Spleen (tissue), 11 donors: ENCODE measurements around the gene GAPDHS. TPM values are rescaled to one million over a fixed set of nuclear protein-coding genes. Genes with fewer than 3 reads are reported as not detected.
A peak's percentile ranks its signal among the peaks of the same experiment; 100 is the strongest.

Experiments
- DNase-seq: peaks from one replicate; pipeline ENCODE4 v3.0.0-alpha.2; 2020
- H3K27ac ChIP-seq, 8 donors: fragments of 200-600 bp; sonication (generic) in 7 of 8; 1 replicate in 4 of 8; 2 replicates in 4 of 8; pipeline versions ENCODE4 v1.5.0 to v1.8.0; 2016 to 2021; ENCODE audit warnings: inconsistent platforms in 4 of 8, mild to moderate bottlenecking in 4 of 8, moderate library complexity in 1 of 8
- H3K27me3 ChIP-seq, 7 donors: fragments of 200-600 bp; sonication (generic) in 6 of 7; replicated peaks in 1 of 7; 1 replicate in 4 of 7; 2 replicates in 3 of 7; pipeline versions ENCODE4 v1.5.0 to v1.8.0; 2016 to 2021; ENCODE audit warnings: inconsistent platforms in 3 of 7, mild to moderate bottlenecking in 1 of 7
- H3K36me3 ChIP-seq, 6 donors: fragments of 200-600 bp; sonication (generic) in 5 of 6; 1 replicate in 4 of 6; 2 replicates in 2 of 6; pipeline versions ENCODE4 v1.5.0 to v1.8.0; 2016 to 2021; ENCODE audit warnings: inconsistent platforms in 2 of 6
- H3K4me1 ChIP-seq, 6 donors: fragments of 200-600 bp; sonication (generic) in 5 of 6; 1 replicate in 3 of 6; 2 replicates in 3 of 6; pipeline versions ENCODE4 v1.5.0 to v1.8.0; 2016 to 2021; ENCODE audit warnings: inconsistent platforms in 3 of 6
- H3K4me3 ChIP-seq, 8 donors: fragments of 200-600 bp; sonication (generic) in 7 of 8; 1 replicate in 4 of 8; 2 replicates in 4 of 8; pipeline versions ENCODE4 v1.5.0 to v1.8.0; 2016 to 2021; ENCODE audit warnings: inconsistent platforms in 4 of 8, mild to moderate bottlenecking in 4 of 8, moderate library complexity in 2 of 8
- H3K9me3 ChIP-seq, 8 donors: fragments of 200-600 bp; sonication (generic) in 7 of 8; 1 replicate in 4 of 8; 2 replicates in 4 of 8; pipeline versions ENCODE4 v1.5.0 to v1.8.0; 2016 to 2021; ENCODE audit warnings: inconsistent platforms in 4 of 8
- POLR2A ChIP-seq, 3 donors: fragments of 450-650 bp; IDR thresholded peaks; one replicate each; pipeline ENCODE4 v1.5.1; 2017; ENCODE audit warnings: antibody characterized with exemption in 3 of 3, mild to moderate bottlenecking in 1 of 3
- POLR2AphosphoS5 ChIP-seq, 3 donors: sonication (generic); formaldehyde crosslinking; IDR thresholded peaks; one replicate each; pipeline ENCODE4 v1.5.1; 2017; ENCODE audit warnings: antibody characterized with exemption in 3 of 3
- WGBS, 5 donors: extraction: QIAGEN DNeasy Blood & Tissue Kit in 3 of 5; methylation state at CpG; one replicate each; pipeline versions ENCODE4 v1.1.5 to v1.1.7; 2013 to 2018; 5-methylcytosine and 5-hydroxymethylcytosine counted together
- intact Hi-C: fragments of 100-400 bp; cut with DNase I; formaldehyde crosslinking; loops from one replicate; pipeline ENCODE4 v1.15.0; 2023; ENCODE audit warnings: low total_unique reads
- polyA plus RNA-seq, 3 donors: library from polyadenylated mRNA; stranded (reverse); fragments of 200-250 nt; gene quantifications; one replicate each; pipeline ENCODE4 v1.2.1, GENCODE V29; 2013
- total RNA-seq, 7 donors: library from RNA; depleted of rRNA in 3 of 7; stranded (reverse); fragments of >200 nt in 3 of 7; fragmentation: NEBNext Ultra II Directional in 4 of 7; extraction: Animal tissue kit (Norgen Biotek cat#: 25700) in 4 of 7; gene quantifications; one replicate each; pipeline versions ENCODE4 v1.1.0 to v1.2.1, GENCODE V29; 2016 to 2021
- TF ChIP-seq, protein P1 (sequence below), 11 experiments: fragments of 200-600 bp in 7 of 11; fragments of 450-650 bp in 4 of 11; sonication (generic) in 4 of 11; IDR thresholded peaks in 8 of 11; conservative IDR thresholded peaks in 3 of 11; 1 replicate in 7 of 11; 2 replicates in 4 of 11; pipeline versions ENCODE4 v1.4.0 to v1.8.0; 2016 to 2021; ENCODE audit warnings: antibody characterized with exemption in 11 of 11, inconsistent platforms in 4 of 11, mild to moderate bottlenecking in 1 of 11
- donor health status: healthy with polysubstance abuse.
- donor health status: DM: no; HTN: no; CAD: no; lungs with moderate emphysema.
- donor health status: DM: no; HTN: no; CAD: no.
- donor health status: Bipolar disorder and iron deficiency.
- donor health status: healthy.
- donor health status: DM: no; HTN: no; CAD: no.
- donor health status: DM: yes; HTN: yes; CAD: no.

GAPDHS gene
- total and polyA plus RNA-seq, 10 donors = 0.13 to 0.17 (median 0.14) TPM; not detected in 7

- H3K27me3 ChIP-seq = peaks cover 0 to 1% (median 0%) of the 10 kb centered on the region in 7 donors
- TF ChIP-seq POLR2AphosphoS5 (IDR thresholded peaks at IDR 0.05) = no peak
- TF ChIP-seq POLR2A (IDR thresholded peaks at IDR 0.05) = no peak
- TF ChIP-seq, protein P1, sequence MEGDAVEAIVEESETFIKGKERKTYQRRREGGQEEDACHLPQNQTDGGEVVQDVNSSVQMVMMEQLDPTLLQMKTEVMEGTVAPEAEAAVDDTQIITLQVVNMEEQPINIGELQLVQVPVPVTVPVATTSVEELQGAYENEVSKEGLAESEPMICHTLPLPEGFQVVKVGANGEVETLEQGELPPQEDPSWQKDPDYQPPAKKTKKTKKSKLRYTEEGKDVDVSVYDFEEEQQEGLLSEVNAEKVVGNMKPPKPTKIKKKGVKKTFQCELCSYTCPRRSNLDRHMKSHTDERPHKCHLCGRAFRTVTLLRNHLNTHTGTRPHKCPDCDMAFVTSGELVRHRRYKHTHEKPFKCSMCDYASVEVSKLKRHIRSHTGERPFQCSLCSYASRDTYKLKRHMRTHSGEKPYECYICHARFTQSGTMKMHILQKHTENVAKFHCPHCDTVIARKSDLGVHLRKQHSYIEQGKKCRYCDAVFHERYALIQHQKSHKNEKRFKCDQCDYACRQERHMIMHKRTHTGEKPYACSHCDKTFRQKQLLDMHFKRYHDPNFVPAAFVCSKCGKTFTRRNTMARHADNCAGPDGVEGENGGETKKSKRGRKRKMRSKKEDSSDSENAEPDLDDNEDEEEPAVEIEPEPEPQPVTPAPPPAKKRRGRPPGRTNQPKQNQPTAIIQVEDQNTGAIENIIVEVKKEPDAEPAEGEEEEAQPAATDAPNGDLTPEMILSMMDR (IDR thresholded peaks at IDR 0.05 in 8 of 11, conservative IDR thresholded peaks at IDR 0.05 in 3 of 11) = no peak
- WGBS, 5 donors = 92 to 100% (median 96%) methylated on average over 7 to 11 of the region's 11 CpGs
- peaks cover 17 to 36% (median 28%) of the 10 kb centered on the region in 6 donors for H3K4me1 ChIP-seq
- H3K4me3 ChIP-seq = no peak overlapping the region
- no peaks in the 10 kb centered on the region for H3K9me3 ChIP-seq
- no peak overlapping the region for H3K27ac ChIP-seq
- DNase-seq = no peak
- intact Hi-C loops = no loop called here
- peaks cover 0 to 15% (median 0%) of the 10 kb centered on the region in 6 donors for H3K36me3 ChIP-seq
Measured at GRCh38 chr19:35542209-35542608, 9.0 kb downstream of the GAPDHS start.

DNA sequence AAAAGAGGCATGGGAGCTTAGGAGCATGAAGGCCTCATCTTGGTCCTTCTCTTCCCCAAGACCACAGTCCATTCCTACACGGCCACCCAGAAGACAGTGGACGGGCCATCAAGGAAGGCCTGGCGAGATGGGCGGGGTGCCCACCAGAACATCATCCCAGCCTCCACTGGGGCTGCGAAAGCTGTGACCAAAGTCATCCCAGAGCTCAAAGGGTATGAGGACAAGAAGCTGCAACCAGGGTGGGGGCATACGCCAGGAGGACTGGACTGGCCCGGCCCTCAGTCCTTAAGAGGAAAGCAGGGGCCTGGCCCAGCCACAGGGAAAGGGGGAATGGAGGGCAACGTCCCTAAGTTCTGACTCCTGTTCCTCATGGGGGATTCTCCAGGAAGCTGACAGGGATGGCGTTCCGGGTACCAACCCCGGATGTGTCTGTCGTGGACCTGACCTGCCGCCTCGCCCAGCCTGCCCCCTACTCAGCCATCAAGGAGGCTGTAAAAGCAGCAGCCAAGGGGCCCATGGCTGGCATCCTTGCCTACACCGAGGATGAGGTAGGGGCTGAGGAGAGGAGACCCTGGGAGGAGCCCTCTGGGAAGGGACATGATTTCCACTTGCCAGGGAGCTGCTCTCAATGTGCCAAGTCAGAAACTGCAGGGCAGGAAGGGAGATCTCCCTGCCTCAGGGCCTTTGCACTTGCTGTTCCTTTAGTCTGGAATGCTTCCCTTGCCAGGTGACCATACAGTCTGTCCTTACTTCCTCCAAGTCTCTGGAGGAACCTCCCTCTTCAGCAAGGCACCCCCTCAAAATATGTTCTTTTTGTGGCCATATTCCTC is 10.2 kb downstream of the GAPDHS start:
- H3K27ac ChIP-seq = no peak overlapping the region
- no peak overlapping the region for H3K4me3 ChIP-seq
- no peak for DNase-seq
- H3K4me1 ChIP-seq = peaks cover 17 to 42% (median 30%) of the 10 kb centered on the region in 6 donors
- H3K9me3 ChIP-seq = no peaks in the 10 kb centered on the region
- no peak for TF ChIP-seq POLR2AphosphoS5 (IDR thresholded peaks at IDR 0.05)
- no peaks in the 10 kb centered on the region for H3K27me3 ChIP-seq
- intact Hi-C loops = no loop called here
- peaks cover 0 to 28% (median 0%) of the 10 kb centered on the region in 6 donors for H3K36me3 ChIP-seq
- WGBS, 5 donors = 94 to 99% (median 97%) methylated on average over 10 to 15 of the region's 15 CpGs

DNA sequence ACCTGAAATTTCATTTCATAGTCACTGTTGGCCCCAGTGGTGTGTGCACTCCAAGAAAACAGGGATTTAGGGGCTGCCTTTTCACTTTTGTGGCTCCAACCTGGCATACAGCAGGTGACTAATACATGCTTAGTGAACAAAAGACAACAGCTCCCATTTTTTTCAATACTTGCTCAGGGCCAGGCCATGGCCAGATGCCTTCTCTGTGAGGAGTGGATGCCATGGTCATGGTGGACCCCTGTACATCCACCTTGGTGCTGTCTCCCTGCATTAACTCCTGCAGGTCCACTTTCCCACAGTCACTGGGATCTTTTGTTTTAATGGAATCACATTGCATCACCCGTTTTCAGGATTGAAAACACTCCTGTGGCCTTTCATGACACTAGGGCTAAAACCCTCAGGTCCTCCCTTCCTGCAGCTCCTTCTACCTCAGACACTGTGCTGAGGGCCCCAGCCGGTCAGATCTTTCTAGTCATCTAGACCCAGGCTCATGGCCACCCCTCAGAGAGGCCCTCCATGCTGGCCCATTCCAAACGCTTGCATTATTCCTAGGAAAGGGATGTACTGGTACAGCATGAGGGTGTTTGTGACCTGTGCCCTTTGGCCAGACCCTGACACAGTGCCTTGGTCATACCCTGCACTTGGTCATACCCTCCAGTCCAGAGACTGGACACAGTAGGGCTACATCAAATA is 11.0 kb downstream of the GAPDHS start:
- TF ChIP-seq POLR2AphosphoS5 (IDR thresholded peaks at IDR 0.05) = no peak
- TF ChIP-seq, protein P1 (IDR thresholded peaks at IDR 0.05 in 8 of 11, conservative IDR thresholded peaks at IDR 0.05 in 3 of 11) = no peak
- no peak for TF ChIP-seq POLR2A (IDR thresholded peaks at IDR 0.05)
- H3K36me3 ChIP-seq = peaks cover 0 to 30% (median 0%) of the 10 kb centered on the region in 6 donors
- no peak for DNase-seq
- peaks cover 17 to 50% (median 30%) of the 10 kb centered on the region in 6 donors for H3K4me1 ChIP-seq
- H3K27me3 ChIP-seq = no peaks in the 10 kb centered on the region
- H3K4me3 ChIP-seq = peak overlapping the region; percentile 64 to 93 (median 76)
- intact Hi-C loops = no loop called here
- H3K9me3 ChIP-seq = no peaks in the 10 kb centered on the region
- H3K27ac ChIP-seq = peak overlapping the region in 6 of 8 donors; percentile 71 to 91 (median 88)
- 80 to 89% (median 87%) methylated on average over 3 of the region's 3 CpGs for WGBS, 5 donors

DNA sequence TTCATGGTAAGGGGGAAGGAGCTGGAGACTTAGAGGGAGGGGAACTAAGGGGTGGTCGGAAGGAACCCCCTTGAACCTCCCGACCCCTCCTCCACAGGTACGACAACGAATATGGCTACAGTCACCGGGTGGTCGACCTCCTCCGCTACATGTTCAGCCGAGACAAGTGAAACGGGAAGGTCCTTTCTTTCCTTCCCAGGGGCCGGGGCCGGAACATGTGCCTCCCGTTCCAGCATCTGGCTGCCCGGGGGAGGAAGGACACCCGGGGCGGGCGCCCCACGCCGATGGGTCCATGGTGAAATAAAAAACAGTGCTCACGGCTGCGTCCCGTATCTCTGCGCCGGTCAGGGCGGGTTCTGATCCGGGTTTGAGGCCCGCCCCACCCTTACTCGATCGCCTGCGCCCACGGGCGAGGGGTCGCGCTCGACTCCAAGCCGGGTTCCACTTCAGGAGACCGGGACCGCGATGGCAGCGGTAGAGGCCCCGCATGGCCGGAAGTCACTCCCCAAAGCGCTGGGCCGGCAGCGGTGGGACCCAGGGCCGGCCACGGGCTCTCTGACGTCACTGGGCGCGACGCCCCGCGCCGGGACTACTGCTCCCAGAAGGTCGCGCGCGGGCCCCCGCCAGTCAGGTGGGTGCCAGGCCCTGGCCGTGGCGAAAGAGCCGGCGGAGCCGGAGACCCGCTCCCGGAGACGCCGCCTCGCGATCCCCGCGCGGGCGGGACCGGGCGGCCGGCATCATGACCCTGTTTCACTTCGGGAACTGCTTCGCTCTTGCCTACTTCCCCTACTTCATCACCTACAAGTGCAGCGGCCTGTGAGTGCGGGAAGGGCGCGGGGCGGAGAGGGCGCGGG is 12.0 kb downstream of the GAPDHS start, which contains the start of gene TMEM147:
TMEM147 (plus strand) TSS at position 626 of the 854 bp plus-strand sequence; CDS start at position 740, 114 bp downstream.
- peak; percentile 97 for DNase-seq
- Histone ChIP-seq H3K27ac (peak within 1 kb of the TSS; percentile 71 to 91 (median 87)), H3K36me3 (peaks cover 0 to 36% (median 0%) of the 10 kb centered on the region in 6 donors), H3K9me3 (no peaks in the 10 kb centered on the region), H3K4me1 (peaks cover 17 to 52% (median 30%) of the 10 kb centered on the region in 6 donors), H3K27me3 (no peaks in the 10 kb centered on the region), H3K4me3 (peak within 1 kb of the TSS; percentile 64 to 93 (median 76))
- intact Hi-C loops = no loop called here
- 0 to 1% (median 1%) methylated on average over 50 to 85 of the region's 85 CpGs for WGBS, 5 donors
- peak in 1 of 3 donors; percentile 6 for TF ChIP-seq POLR2A (IDR thresholded peaks at IDR 0.05)
- TF ChIP-seq, protein P1 (IDR thresholded peaks at IDR 0.05 in 8 of 11, conservative IDR thresholded peaks at IDR 0.05 in 3 of 11) = peak in 2 of 11 experiments; percentile 10 to 31
- TF ChIP-seq POLR2AphosphoS5 (IDR thresholded peaks at IDR 0.05) = peak; percentile 87 to 91 (median 90)
